ENCODE data around the gene QPCT.
A peak's percentile ranks its signal among the peaks of the same experiment; 100 is the strongest.

Gene QPCT

GRCh38 chr2:37358466-37358865 lies 14.0 kb downstream of the QPCT start:
- peaks cover 30 to 50% of the 10 kb centered on the region in 2 donors for H3K27me3 Mint-ChIP-seq
- DNase-seq, result no peak
- no peak overlapping the region for H3K4me3 Mint-ChIP-seq
- peaks cover 2 to 9% of the 10 kb centered on the region in 2 donors for H3K4me1 Mint-ChIP-seq
- no peak overlapping the region for H3K27ac Mint-ChIP-seq
- no peaks in the 10 kb centered on the region for H3K9me3 Mint-ChIP-seq
- no peak for ATAC-seq (replicated peaks)
- H3K36me3 Mint-ChIP-seq, result peaks cover 0 to 7% of the 10 kb centered on the region in 2 donors

- peaks cover 0 to 4% of the 10 kb centered on the region in 2 donors for H3K36me3 Mint-ChIP-seq
- peaks cover 13 to 33% of the 10 kb centered on the region in 2 donors for H3K27me3 Mint-ChIP-seq
- DNase-seq (no peak), ATAC-seq (replicated peaks) (no peak)
- H3K9me3 Mint-ChIP-seq, result no peaks in the 10 kb centered on the region
- no peak overlapping the region for H3K4me3 Mint-ChIP-seq
- H3K4me1 Mint-ChIP-seq, result peaks cover 2 to 9% of the 10 kb centered on the region in 2 donors
- no peak overlapping the region for H3K27ac Mint-ChIP-seq
Observed at GRCh38 chr2:37361216-37361815, 16.9 kb downstream of the QPCT start.

GRCh38 chr2:37361994-37362698 lies 17.7 kb downstream of the QPCT start:
- Mint-ChIP-seq H3K9me3 (no peaks in the 10 kb centered on the region), H3K27me3 (peaks cover 10 to 28% of the 10 kb centered on the region in 2 donors), H3K36me3 (peaks cover 0 to 4% of the 10 kb centered on the region in 2 donors)

GRCh38 chr2:37364351-37364750 lies 19.9 kb downstream of the QPCT start:
- ATAC-seq (replicated peaks) (no peak), DNase-seq (no peak)
- Mint-ChIP-seq H3K27ac (no peak overlapping the region), H3K36me3 (peaks cover 0 to 7% of the 10 kb centered on the region in 2 donors), H3K27me3 (peaks cover 16 to 26% of the 10 kb centered on the region in 2 donors), H3K4me3 (no peak overlapping the region), H3K4me1 (peaks cover 9 to 21% of the 10 kb centered on the region in 2 donors), H3K9me3 (no peaks in the 10 kb centered on the region)

More at GRCh38 chr2:37361994-37362698, 17.7 kb downstream of the QPCT start:
- ATAC-seq (replicated peaks) (no peak), DNase-seq (no peak)
- Mint-ChIP-seq H3K4me1 (peaks cover 9 to 10% of the 10 kb centered on the region in 2 donors), H3K4me3 (no peak overlapping the region), H3K27ac (no peak overlapping the region)

- Mint-ChIP-seq H3K4me3 (no peak overlapping the region), H3K36me3 (peaks cover 0 to 7% of the 10 kb centered on the region in 2 donors), H3K27ac (no peak overlapping the region), H3K9me3 (no peaks in the 10 kb centered on the region), H3K27me3 (peaks cover 12 to 16% of the 10 kb centered on the region in 2 donors), H3K4me1 (peaks cover 11 to 23% of the 10 kb centered on the region in 2 donors)
- ATAC-seq (replicated peaks) (peak; percentile 92 to 97), DNase-seq (peak; percentile 32)
Observed at GRCh38 chr2:37365669-37366068, 21.2 kb downstream of the QPCT start.

- H3K4me1 Mint-ChIP-seq, result peaks cover 12 to 24% of the 10 kb centered on the region in 2 donors
- DNase-seq (no peak), ATAC-seq (replicated peaks) (peak; percentile 28 to 41)
- H3K4me3 Mint-ChIP-seq, result peak overlapping the region in 1 of 2 donors; percentile 30
- H3K27ac Mint-ChIP-seq, result no peak overlapping the region
- peaks cover 12 to 18% of the 10 kb centered on the region in 2 donors for H3K27me3 Mint-ChIP-seq
- peaks cover under 1 to 7% of the 10 kb centered on the region in 2 donors for H3K36me3 Mint-ChIP-seq
- H3K9me3 Mint-ChIP-seq, result no peaks in the 10 kb centered on the region
Observed at GRCh38 chr2:37366773-37367172, 22.3 kb downstream of the QPCT start.

GRCh38 chr2:37367310-37367709 lies 22.9 kb downstream of the QPCT start:
- Mint-ChIP-seq H3K9me3 (no peaks in the 10 kb centered on the region), H3K36me3 (peaks cover 4 to 7% of the 10 kb centered on the region in 2 donors), H3K4me3 (peak overlapping the region in 1 of 2 donors; percentile 10), H3K27ac (no peak overlapping the region), H3K27me3 (peaks cover 12 to 20% of the 10 kb centered on the region in 2 donors), H3K4me1 (peaks cover 16 to 24% of the 10 kb centered on the region in 2 donors)
- ATAC-seq (replicated peaks) (no peak), DNase-seq (no peak)

- Mint-ChIP-seq H3K9me3 (no peaks in the 10 kb centered on the region), H3K4me1 (peaks cover 16 to 24% of the 10 kb centered on the region in 2 donors), H3K4me3 (peak overlapping the region; percentile 5 to 8), H3K27me3 (peaks cover 6 to 18% of the 10 kb centered on the region in 2 donors), H3K27ac (no peak overlapping the region), H3K36me3 (peaks cover 3 to 4% of the 10 kb centered on the region in 2 donors)
- DNase-seq (no peak), ATAC-seq (replicated peaks) (no peak)
Observed at GRCh38 chr2:37367984-37368383, 23.6 kb downstream of the QPCT start.

- H3K9me3 Mint-ChIP-seq, result no peaks in the 10 kb centered on the region
- DNase-seq, result no peak
- no peak overlapping the region for H3K27ac Mint-ChIP-seq
- peaks cover 26% of the 10 kb centered on the region in 2 donors for H3K4me1 Mint-ChIP-seq
- H3K4me3 Mint-ChIP-seq, result no peak overlapping the region
- peaks cover 3 to 4% of the 10 kb centered on the region in 2 donors for H3K36me3 Mint-ChIP-seq
- H3K27me3 Mint-ChIP-seq, result peaks cover 6 to 18% of the 10 kb centered on the region in 2 donors
- no peak for ATAC-seq (replicated peaks)
Observed at GRCh38 chr2:37370666-37371065, 26.2 kb downstream of the QPCT start.

GRCh38 chr2:37372000-37372399 lies 27.6 kb downstream of the QPCT start:
- H3K9me3 Mint-ChIP-seq, result no peaks in the 10 kb centered on the region
- H3K4me1 Mint-ChIP-seq, result peaks cover 26 to 39% of the 10 kb centered on the region in 2 donors
- no peak overlapping the region for H3K27ac Mint-ChIP-seq
- H3K4me3 Mint-ChIP-seq, result no peak overlapping the region
- ATAC-seq (replicated peaks) (no peak), DNase-seq (no peak)
- H3K36me3 Mint-ChIP-seq, result peaks cover 3 to 4% of the 10 kb centered on the region in 2 donors
- peaks cover 6 to 18% of the 10 kb centered on the region in 2 donors for H3K27me3 Mint-ChIP-seq

- Mint-ChIP-seq H3K4me3 (peak overlapping the region; percentile 54 to 71), H3K4me1 (peaks cover 29 to 59% of the 10 kb centered on the region in 2 donors), H3K36me3 (peaks cover 0 to 4% of the 10 kb centered on the region in 2 donors), H3K27ac (peak overlapping the region; percentile 65), H3K27me3 (peaks cover 0 to 10% of the 10 kb centered on the region in 2 donors), H3K9me3 (no peaks in the 10 kb centered on the region)
- no peak for DNase-seq
- ATAC-seq (replicated peaks), result peak; percentile 13 to 15
Observed at GRCh38 chr2:37375741-37376288, 31.4 kb downstream of the QPCT start.

- Mint-ChIP-seq H3K27ac (peak overlapping the region; percentile 88), H3K4me3 (peak overlapping the region; percentile 54 to 71), H3K9me3 (no peaks in the 10 kb centered on the region), H3K36me3 (peaks cover 0 to 4% of the 10 kb centered on the region in 2 donors), H3K27me3 (peaks cover 0 to 10% of the 10 kb centered on the region in 2 donors), H3K4me1 (peaks cover 29 to 54% of the 10 kb centered on the region in 2 donors)
- peak; percentile 39 for DNase-seq
- ATAC-seq (replicated peaks), result peak; percentile 91 to 92
Observed at GRCh38 chr2:37376421-37377186, 32.2 kb downstream of the QPCT start.

GRCh38 chr2:37377187-37377532 lies 32.7 kb downstream of the QPCT start:
- Mint-ChIP-seq H3K4me3 (peak overlapping the region in 1 of 2 donors; percentile 34), H3K4me1 (peaks cover 29 to 48% of the 10 kb centered on the region in 2 donors), H3K27ac (peak overlapping the region; percentile 88), H3K36me3 (peaks cover 0 to under 1% of the 10 kb centered on the region in 2 donors), H3K9me3 (no peaks in the 10 kb centered on the region), H3K27me3 (peaks cover 0 to 5% of the 10 kb centered on the region in 2 donors)
- DNase-seq (peak; percentile 47), ATAC-seq (replicated peaks) (peak; percentile 78 to 84)

- no peak for DNase-seq
Observed at GRCh38 chr2:37378411-37378810, 34.0 kb downstream of the QPCT start.

More at GRCh38 chr2:37378411-37378810, 34.0 kb downstream of the QPCT start:
- Mint-ChIP-seq H3K9me3 (no peaks in the 10 kb centered on the region), H3K27ac (no peak overlapping the region), H3K4me3 (no peak overlapping the region), H3K27me3 (no peaks in the 10 kb centered on the region), H3K4me1 (peaks cover 29 to 48% of the 10 kb centered on the region in 2 donors), H3K36me3 (no peaks in the 10 kb centered on the region)
- ATAC-seq (replicated peaks), result no peak
